HG03159 (cell line): Measurements from ENCODE around the gene OR2AT4.
"Not testable (repeated sequence)": the region's sequence is repeated elsewhere in the genome, so short reads cannot be mapped to it uniquely, and the experiment has no call there.

Experiments
- ATAC-seq: cut with Tn5 transposase; IDR thresholded peaks from one replicate; pipeline ENCODE4 v1.9.1; 2021; ENCODE audit warnings: mild to moderate bottlenecking, moderate library complexity; ENCODE audit not compliant: unreplicated experiment

OR2AT4 gene

GRCh38 chr11:75096456-75097172 is at the start of gene OR2AT4:
Gene OR2AT4, minus strand, starts transcription at chr11:75096876.
- no peak for ATAC-seq

- ATAC-seq = no peak
Observed at GRCh38 chr11:75145972-75146519, 49.4 kb upstream of the OR2AT4 start.

GRCh38 chr11:75145196-75145971 is 48.7 kb upstream of the OR2AT4 start:
- ATAC-seq = no peak

DNA sequence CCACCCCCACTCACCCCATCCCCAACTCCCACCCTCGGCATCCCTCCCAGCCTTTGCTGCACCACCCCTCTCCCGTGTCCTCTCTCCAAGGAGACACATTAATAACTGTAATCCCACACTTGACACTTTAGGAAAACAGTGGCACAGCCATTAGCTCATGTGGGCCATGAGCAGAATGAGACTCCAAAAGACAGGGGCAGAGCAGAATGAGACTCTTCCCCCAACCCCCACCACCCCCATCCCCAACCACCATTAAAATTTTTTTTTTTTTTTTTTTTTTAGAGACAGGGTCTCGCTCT is 48.0 kb upstream of the OR2AT4 start:
- ATAC-seq = no peak

- ATAC-seq = no peak
Observed at GRCh38 chr11:75143420-75143731, 46.7 kb upstream of the OR2AT4 start.

GRCh38 chr11:75142714-75143419 is 46.2 kb upstream of the OR2AT4 start:
- peak; percentile 51 for ATAC-seq

DNA sequence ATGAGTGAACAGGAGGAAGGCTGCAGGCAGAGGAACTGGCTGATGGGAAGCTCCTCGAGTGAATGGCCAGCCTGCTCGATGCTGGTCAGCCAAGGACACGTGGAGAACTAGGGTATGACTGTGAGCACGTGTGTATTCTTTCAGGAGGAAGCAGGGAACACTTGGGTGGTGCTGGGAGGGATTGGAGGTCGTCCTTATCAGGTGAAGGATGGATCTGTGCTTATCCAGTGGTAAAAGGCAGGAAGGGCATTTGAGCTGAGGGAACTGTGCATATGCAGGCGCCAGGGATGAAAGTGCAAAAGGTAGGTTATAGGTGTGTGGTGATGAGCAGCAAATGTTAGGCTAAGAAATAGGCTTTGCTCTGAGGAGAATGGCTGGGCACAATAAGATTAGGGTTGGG is 44.5 kb upstream of the OR2AT4 start:
- no peak for ATAC-seq

- peak; percentile 60 for ATAC-seq
Observed at GRCh38 chr11:75140269-75141138, 43.8 kb upstream of the OR2AT4 start.

- ATAC-seq = no peak
Observed at GRCh38 chr11:75135651-75136050, 39.0 kb upstream of the OR2AT4 start.

- ATAC-seq = no peak
Observed at GRCh38 chr11:75135021-75135650, 38.5 kb upstream of the OR2AT4 start.

GRCh38 chr11:75133976-75134375 is 37.3 kb upstream of the OR2AT4 start:
- ATAC-seq = no peak

- no peak for ATAC-seq
Observed at GRCh38 chr11:75132080-75132479, 35.4 kb upstream of the OR2AT4 start.

- ATAC-seq = no peak
Observed at GRCh38 chr11:75126564-75126963, 29.9 kb upstream of the OR2AT4 start.

DNA sequence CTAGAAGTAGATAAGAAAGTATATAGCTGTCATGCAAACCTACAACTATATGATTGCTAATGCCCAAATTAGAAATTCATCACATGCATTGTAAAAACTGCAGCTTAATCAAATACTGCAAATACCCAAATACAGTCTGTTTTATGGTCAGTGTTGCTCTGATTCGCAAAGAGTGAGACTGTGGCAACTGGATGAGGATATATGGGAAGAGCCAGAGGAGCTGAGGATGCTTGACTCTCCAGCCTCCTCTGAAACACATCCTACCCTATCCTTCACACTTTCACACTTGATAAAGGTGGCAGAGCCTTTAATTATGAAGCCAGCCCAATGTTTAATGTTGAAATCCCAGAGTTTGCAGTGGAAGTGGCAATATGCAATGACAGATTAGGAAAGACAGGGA is 21.9 kb upstream of the OR2AT4 start:
- ATAC-seq = no peak

- no peak for ATAC-seq
Observed at GRCh38 chr11:75114465-75114864, 17.8 kb upstream of the OR2AT4 start.

DNA sequence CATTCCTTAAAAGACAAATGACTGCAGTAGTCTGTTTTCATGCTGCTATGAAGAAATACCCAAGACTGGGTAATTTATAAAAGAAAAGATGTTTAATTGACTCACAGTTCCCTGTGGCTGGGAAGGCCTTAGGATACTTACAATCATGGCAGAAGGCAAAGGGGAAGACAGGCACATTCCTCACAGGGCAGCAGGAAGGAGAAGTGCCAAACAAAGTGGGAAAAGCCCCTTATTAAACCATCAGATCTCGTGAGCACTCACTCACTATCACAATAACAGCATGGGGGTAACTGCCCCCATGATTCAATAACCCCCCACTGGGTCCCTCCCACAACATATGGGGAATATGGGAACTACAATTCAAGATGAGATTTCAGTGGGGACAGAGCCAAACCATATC is 16.4 kb upstream of the OR2AT4 start:
- ATAC-seq = no peak

- ATAC-seq = no peak
Observed at GRCh38 chr11:75112200-75112599, 15.5 kb upstream of the OR2AT4 start.

GRCh38 chr11:75107187-75107586 is 10.5 kb upstream of the OR2AT4 start:
- ATAC-seq = no peak

DNA sequence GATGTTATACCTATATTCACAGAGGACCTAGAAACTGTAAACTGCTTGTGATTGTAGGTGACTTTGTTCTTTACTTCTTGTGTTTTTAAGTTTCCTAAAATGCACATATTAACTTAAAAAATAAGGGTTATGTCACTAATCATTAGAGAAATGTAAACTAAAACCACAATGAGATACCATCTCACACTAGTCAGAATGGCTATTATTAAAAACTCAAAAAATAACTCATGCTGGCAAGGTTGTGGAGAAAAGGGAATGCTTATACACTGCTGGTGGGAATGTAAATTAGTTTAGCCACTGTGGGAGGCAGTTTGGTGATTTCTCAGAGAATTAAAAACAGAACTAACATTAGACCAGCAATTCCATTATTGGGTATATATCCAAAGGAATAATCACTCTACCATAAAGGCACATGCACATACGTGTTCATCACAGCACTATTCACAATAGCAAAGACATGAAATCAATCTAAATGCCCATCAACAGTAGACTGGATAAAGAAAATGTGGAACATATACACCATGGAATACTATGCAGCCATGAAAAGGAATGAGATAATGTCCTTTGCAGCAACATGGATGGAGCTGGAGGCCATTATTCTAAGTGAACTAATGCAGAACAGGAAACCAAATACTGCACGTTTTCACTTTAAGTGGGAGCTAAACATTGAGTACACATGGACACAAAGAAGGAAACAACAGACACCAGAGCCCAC is 9.4 kb upstream of the OR2AT4 start:
- not testable (repeated sequence) for ATAC-seq

DNA sequence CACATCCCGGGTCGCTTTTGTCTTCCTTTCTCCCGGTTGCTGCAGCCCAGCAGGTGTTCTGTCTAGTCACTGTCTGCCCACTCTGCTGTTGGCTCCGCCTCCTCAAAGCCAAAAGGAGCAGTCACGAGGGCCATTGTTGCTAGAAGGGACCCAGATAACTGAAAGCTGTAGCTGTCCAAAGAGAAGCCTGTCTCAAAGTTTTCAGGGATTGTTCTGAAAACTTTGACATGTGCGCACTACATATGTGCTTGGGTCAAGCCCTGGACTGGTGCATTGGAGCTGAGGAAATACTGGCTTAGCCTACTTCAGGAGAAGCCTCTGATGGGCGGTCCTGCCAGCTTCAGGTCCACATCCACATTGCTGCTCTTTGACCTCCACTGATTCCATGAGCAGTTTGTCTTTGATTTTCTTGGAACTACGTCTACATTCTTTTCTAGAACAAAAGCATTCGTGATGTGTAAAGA is 8.8 kb upstream of the OR2AT4 start:
- no peak for ATAC-seq
